ENCODE measurements around the gene POLD1.

DNA sequence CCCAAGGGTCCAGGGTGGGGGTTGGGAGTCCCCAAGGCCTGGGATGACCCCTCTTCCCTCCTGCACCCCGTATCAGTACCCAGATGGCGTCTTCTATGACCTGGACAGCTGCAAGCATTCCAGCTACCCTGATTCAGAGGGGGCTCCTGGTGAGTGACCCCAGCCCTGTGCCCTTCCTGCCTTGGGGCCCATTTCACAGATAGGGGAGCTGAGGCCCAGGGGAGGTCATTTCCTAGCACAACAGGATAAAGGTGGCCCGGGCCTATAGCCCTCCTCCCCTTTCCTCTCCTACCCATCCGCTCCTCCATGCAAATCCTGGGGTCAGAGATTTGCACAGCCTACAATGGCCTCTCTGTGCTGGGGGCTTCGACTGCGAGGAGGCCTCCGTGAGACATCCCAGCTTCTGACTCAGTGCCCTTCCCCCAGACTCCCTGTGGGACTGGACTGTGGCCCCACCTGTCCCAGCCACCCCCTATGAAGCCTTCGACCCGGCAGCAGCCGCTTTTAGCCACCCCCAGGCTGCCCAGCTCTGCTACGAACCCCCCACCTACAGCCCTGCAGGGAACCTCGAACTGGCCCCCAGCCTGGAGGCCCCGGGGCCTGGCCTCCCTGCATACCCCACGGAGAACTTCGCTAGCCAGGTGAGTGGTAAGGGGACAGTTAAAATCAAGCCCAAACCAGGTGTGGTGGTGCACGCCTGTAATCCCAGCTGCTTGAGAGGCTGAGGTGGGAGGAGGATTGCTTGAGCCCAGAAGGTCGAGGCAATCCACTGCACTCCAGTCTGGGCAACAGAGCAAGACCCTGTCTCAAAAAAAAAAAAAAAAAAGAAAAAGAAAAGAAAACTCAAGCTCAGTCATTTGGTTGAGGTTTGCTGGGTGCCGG lies 38.5 kb downstream of the POLD1 start:
- TF ChIP-seq EZH2 (IDR thresholded peaks at IDR 0.05; ENCODE audit: low read depth, unreplicated experiment) (no peak), JUNB (IDR thresholded peaks at IDR 0.05; ENCODE audit: unreplicated experiment) (no peak), CREB1 (CRISPR knock-in tag; IDR thresholded peaks at IDR 0.05; ENCODE audit: low read depth) (no peak), POLR2AphosphoS5 (IDR thresholded peaks at IDR 0.05; ENCODE audit: low read depth) (no peak), EZH2phosphoT487 (IDR thresholded peaks at IDR 0.05; ENCODE audit: unreplicated experiment) (no peak), NANOG (IDR thresholded peaks at IDR 0.05; ENCODE audit: borderline replicate concordance) (no peak), STAT1 (IDR thresholded peaks at IDR 0.05; ENCODE audit: unreplicated experiment) (no peak)
- TF ChIP-seq, protein P1, sequence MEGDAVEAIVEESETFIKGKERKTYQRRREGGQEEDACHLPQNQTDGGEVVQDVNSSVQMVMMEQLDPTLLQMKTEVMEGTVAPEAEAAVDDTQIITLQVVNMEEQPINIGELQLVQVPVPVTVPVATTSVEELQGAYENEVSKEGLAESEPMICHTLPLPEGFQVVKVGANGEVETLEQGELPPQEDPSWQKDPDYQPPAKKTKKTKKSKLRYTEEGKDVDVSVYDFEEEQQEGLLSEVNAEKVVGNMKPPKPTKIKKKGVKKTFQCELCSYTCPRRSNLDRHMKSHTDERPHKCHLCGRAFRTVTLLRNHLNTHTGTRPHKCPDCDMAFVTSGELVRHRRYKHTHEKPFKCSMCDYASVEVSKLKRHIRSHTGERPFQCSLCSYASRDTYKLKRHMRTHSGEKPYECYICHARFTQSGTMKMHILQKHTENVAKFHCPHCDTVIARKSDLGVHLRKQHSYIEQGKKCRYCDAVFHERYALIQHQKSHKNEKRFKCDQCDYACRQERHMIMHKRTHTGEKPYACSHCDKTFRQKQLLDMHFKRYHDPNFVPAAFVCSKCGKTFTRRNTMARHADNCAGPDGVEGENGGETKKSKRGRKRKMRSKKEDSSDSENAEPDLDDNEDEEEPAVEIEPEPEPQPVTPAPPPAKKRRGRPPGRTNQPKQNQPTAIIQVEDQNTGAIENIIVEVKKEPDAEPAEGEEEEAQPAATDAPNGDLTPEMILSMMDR (conservative IDR thresholded peaks at IDR 0.05; ENCODE audit: low read depth in 2 of 2) = no peak
- TF ChIP-seq, protein P2, sequence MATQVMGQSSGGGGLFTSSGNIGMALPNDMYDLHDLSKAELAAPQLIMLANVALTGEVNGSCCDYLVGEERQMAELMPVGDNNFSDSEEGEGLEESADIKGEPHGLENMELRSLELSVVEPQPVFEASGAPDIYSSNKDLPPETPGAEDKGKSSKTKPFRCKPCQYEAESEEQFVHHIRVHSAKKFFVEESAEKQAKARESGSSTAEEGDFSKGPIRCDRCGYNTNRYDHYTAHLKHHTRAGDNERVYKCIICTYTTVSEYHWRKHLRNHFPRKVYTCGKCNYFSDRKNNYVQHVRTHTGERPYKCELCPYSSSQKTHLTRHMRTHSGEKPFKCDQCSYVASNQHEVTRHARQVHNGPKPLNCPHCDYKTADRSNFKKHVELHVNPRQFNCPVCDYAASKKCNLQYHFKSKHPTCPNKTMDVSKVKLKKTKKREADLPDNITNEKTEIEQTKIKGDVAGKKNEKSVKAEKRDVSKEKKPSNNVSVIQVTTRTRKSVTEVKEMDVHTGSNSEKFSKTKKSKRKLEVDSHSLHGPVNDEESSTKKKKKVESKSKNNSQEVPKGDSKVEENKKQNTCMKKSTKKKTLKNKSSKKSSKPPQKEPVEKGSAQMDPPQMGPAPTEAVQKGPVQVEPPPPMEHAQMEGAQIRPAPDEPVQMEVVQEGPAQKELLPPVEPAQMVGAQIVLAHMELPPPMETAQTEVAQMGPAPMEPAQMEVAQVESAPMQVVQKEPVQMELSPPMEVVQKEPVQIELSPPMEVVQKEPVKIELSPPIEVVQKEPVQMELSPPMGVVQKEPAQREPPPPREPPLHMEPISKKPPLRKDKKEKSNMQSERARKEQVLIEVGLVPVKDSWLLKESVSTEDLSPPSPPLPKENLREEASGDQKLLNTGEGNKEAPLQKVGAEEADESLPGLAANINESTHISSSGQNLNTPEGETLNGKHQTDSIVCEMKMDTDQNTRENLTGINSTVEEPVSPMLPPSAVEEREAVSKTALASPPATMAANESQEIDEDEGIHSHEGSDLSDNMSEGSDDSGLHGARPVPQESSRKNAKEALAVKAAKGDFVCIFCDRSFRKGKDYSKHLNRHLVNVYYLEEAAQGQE (IDR thresholded peaks at IDR 0.05; ENCODE audit: unreplicated experiment) = no peak
- TF ChIP-seq, protein P3, sequence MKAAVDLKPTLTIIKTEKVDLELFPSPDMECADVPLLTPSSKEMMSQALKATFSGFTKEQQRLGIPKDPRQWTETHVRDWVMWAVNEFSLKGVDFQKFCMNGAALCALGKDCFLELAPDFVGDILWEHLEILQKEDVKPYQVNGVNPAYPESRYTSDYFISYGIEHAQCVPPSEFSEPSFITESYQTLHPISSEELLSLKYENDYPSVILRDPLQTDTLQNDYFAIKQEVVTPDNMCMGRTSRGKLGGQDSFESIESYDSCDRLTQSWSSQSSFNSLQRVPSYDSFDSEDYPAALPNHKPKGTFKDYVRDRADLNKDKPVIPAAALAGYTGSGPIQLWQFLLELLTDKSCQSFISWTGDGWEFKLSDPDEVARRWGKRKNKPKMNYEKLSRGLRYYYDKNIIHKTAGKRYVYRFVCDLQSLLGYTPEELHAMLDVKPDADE (IDR thresholded peaks at IDR 0.05) = no peak

All from GM23338 (cell line).